Stimulated activated CD4-positive, alpha-beta T cell treated with anti-CD3 and anti-CD28 coated beads, TNF-alpha, amount 100 ng/mL, for 4 hours (primary cell): ENCODE measurements around the gene OGFR.

Source experiments
- DNase-seq, 3 experiments: peaks; one replicate each; pipeline ENCODE4 v3.0.0-alpha.2; 2020; ENCODE audit warnings: low read depth in 3 of 3

OGFR gene

GRCh38 chr20:62860924-62861691 lies 56.5 kb downstream of the OGFR start:
- DNase-seq: peak; percentile 10 to 25 (median 18)

GRCh38 chr20:62861726-62862336 lies 57.2 kb downstream of the OGFR start, which contains the start of gene TCFL5:
Gene TCFL5 (minus strand): TSS chr20:62861822. CDS start chr20:62861670, 152 bp downstream.
- DNase-seq: peak; percentile 85 to 92 (median 90)
